Esophagus muscularis mucosa (tissue), 3 donors: ENCODE measurements around the gene ELSPBP1.

Experiments used
- CTCF ChIP-seq, 3 experiments: fragments of 200-600 bp in 2 of 3; fragments of 450-650 bp in 1 of 3; sonication (generic) in 2 of 3; IDR thresholded peaks; one replicate each; pipeline ENCODE4 v1.5.1; 2017 to 2019; ENCODE audit warnings: antibody characterized with exemption in 3 of 3, mild to moderate bottlenecking in 2 of 3, moderate library complexity in 1 of 3
- POLR2A ChIP-seq: fragments of 450-650 bp; IDR thresholded peaks from one replicate; pipeline ENCODE4 v1.6.1; 2017; ENCODE audit warnings: antibody characterized with exemption, moderate library complexity, mild to moderate bottlenecking, low read depth

- TF ChIP-seq CTCF (IDR thresholded peaks at IDR 0.05) (no peak), POLR2A (no peak)
These were observed 4.4 kb downstream of the ELSPBP1 start for GRCh38 chr19:47998800-47999199.
